Measurements from ENCODE around the gene SHLD1.

DNA sequence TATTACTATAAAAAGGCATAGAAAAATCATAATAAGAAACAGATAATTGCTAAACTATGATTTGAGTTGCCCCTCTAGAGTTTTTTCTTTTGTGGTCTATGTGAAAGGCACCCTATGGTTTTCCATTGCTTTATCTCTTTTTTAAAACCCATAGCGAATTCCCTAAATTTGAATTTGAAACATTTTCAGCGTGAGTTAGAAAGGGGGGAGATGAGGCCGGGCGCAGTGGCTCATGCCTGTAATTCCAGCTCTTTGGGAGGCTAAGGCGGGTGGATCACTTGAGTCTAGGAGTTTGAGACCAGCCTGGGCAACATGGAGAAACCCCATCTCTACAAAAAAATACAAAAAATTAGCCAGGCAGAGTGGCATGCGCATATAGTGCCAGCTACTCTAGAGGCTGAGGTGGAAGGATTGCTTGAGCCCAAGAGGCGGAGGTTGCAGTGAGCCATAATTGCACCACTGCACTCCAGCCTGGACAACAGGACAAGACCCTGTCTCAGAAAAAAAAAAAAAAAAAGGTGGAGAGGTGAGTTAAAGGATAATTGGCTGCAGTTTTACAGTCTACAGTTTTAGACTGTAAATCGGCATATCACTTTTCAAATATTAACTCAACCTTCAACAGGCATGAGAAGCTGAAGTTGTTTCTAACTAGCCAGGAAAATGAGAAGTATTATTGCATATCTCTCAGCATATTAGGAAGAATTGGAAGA lies 46.3 kb downstream of the SHLD1 start:
- TF ChIP-seq POLR2A (IDR thresholded peaks at IDR 0.05; ENCODE audit: borderline replicate concordance, extremely low read depth, insufficient read depth, insufficient read length) (no peak), MAX (IDR thresholded peaks at IDR 0.05) (no peak), POLR2AphosphoS5 (IDR thresholded peaks at IDR 0.05; ENCODE audit: low read depth, low read length) (no peak), RAD21 (IDR thresholded peaks at IDR 0.05; ENCODE audit: low read depth) (no peak), ZFX (IDR thresholded peaks at IDR 0.05) (no peak), REST (IDR thresholded peaks at IDR 0.05; ENCODE audit: low read depth) (no peak), SP1 (IDR thresholded peaks at IDR 0.05; ENCODE audit: low read depth) (no peak), ZBTB33 (IDR thresholded peaks at IDR 0.05; ENCODE audit: extremely low read depth, insufficient replicate concordance, low read length) (no peak), ZNF274 (IDR thresholded peaks at IDR 0.05; ENCODE audit: low read depth, low read length) (no peak)
- TF ChIP-seq, protein P1, sequence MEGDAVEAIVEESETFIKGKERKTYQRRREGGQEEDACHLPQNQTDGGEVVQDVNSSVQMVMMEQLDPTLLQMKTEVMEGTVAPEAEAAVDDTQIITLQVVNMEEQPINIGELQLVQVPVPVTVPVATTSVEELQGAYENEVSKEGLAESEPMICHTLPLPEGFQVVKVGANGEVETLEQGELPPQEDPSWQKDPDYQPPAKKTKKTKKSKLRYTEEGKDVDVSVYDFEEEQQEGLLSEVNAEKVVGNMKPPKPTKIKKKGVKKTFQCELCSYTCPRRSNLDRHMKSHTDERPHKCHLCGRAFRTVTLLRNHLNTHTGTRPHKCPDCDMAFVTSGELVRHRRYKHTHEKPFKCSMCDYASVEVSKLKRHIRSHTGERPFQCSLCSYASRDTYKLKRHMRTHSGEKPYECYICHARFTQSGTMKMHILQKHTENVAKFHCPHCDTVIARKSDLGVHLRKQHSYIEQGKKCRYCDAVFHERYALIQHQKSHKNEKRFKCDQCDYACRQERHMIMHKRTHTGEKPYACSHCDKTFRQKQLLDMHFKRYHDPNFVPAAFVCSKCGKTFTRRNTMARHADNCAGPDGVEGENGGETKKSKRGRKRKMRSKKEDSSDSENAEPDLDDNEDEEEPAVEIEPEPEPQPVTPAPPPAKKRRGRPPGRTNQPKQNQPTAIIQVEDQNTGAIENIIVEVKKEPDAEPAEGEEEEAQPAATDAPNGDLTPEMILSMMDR (IDR thresholded peaks at IDR 0.05 in 2 of 3, conservative IDR thresholded peaks at IDR 0.05 in 1 of 3; ENCODE audit: borderline replicate concordance in 1 of 3, insufficient read depth in 1 of 3, low read depth in 2 of 3, low read length in 2 of 3): no peak

All from HCT116 (cell line).